C4-2B (cell line): ENCODE data around the gene HDAC4.

ENCODE experiments used
- CTCF ChIP-seq: fragments of 450-650 bp; conservative IDR thresholded peaks from 2 replicates; pipeline ENCODE4 v1.5.1; 2017; ENCODE audit warnings: mild to moderate bottlenecking
- ZFX ChIP-seq: fragments of 450-650 bp; IDR thresholded peaks from 2 replicates; pipeline ENCODE4 v1.6.1; 2017

GRCh38 chr2:239306274-239307220 is 94.3 kb downstream of the HDAC4 start:
- TF ChIP-seq CTCF, result no peak
- TF ChIP-seq ZFX, result no peak
